AG10803 (cell line): ENCODE results near the gene PDE1A.

Experiments used
- DNase-seq: peaks from one replicate; pipeline ENCODE4 v3.0.0; 2010; ENCODE audit warnings: low read depth
- H3K4me3 ChIP-seq: 2 replicates; pipeline ENCODE4 v1.5.1; 2011; ENCODE audit warnings: mild to moderate bottlenecking, low read length, control low read depth
- TF ChIP-seq, protein P1 (sequence below): conservative IDR thresholded peaks from 2 replicates; pipeline ENCODE4 v1.5.1; 2011; ENCODE audit warnings: mild to moderate bottlenecking, low read length, control low read depth, inconsistent platforms

Gene PDE1A

DNA sequence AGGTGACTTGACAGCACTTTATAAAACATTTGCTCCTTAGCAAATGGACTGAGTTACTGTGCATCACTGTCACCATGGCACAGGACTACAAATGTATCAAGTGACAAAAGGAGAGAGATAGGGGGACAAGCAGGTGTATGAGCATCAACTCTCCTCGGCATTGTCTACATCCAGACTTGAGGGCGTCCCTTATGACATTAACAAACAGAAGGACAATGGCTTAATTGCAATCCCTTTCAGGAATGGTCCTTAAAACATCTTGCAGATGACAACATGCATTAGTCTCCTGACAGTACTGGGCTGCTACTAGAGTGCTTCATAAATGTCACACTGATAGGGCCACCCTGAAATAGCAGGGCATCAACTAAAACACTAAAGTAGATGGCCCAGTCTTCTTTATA, 198.8 kb downstream of the PDE1A start:
- DNase-seq = no peak
- TF ChIP-seq, protein P1, sequence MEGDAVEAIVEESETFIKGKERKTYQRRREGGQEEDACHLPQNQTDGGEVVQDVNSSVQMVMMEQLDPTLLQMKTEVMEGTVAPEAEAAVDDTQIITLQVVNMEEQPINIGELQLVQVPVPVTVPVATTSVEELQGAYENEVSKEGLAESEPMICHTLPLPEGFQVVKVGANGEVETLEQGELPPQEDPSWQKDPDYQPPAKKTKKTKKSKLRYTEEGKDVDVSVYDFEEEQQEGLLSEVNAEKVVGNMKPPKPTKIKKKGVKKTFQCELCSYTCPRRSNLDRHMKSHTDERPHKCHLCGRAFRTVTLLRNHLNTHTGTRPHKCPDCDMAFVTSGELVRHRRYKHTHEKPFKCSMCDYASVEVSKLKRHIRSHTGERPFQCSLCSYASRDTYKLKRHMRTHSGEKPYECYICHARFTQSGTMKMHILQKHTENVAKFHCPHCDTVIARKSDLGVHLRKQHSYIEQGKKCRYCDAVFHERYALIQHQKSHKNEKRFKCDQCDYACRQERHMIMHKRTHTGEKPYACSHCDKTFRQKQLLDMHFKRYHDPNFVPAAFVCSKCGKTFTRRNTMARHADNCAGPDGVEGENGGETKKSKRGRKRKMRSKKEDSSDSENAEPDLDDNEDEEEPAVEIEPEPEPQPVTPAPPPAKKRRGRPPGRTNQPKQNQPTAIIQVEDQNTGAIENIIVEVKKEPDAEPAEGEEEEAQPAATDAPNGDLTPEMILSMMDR = no peak
- no peak overlapping the region for H3K4me3 ChIP-seq

DNA sequence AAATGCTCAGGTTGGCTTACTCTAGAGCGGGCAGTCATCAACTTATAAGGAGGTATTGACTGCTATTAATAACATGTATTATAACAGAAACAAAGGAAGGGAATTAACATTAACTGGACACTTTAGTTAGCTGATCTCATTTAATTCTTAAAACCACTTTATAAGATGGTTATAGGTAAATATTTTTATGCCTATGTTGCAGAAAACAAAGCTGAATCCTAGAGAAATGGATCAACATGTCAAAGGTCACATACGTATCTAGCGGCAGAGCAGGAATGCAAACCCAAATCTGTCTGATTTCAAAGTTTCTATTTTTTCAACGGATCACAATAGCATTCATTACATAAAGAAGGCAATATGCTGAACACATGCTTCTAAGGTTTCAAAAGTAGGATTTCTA, 200.0 kb downstream of the PDE1A start:
- H3K4me3 ChIP-seq = no peak overlapping the region
- TF ChIP-seq, protein P1 = no peak
- no peak for DNase-seq

DNA sequence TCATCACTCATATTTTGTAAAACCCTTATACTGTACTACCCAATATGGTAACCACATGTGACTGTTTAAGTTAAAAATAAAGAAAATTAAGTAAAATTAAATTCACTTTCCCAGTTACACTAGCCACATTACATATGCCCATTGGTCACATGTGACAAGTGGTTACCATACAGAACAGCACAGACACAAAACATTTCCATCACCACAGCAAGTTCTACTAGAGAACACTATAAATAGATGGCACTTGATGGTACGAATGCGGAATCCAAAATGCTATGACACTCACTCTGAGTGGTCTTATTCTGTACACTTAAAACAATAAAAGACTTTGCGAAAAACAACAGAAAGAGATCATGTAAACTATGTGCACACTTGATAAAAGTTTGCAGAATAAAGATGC, 202.2 kb downstream of the PDE1A start:
- TF ChIP-seq, protein P1 = no peak
- no peak overlapping the region for H3K4me3 ChIP-seq
- no peak for DNase-seq

DNA sequence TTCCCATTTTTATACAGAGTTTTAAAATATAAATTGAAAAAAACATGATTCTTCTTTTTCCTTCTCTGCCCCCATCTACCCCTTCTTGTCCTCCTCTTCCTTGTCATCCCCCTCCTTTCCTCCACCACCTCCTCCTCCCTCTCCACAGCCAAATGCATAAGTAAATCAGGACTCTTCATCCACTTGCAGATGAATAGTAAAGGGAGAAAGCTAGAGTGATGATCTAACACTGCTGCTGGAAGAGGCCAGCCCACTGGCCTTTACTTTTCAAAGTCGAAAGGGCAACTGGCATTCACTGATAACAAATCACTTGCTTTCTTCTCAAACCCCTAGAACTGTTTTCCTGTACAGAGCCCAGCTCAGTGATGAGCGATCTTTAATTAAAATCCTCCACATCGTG, 205.8 kb downstream of the PDE1A start:
- H3K4me3 ChIP-seq = no peak overlapping the region
- no peak for DNase-seq
- TF ChIP-seq, protein P1 = no peak

DNA sequence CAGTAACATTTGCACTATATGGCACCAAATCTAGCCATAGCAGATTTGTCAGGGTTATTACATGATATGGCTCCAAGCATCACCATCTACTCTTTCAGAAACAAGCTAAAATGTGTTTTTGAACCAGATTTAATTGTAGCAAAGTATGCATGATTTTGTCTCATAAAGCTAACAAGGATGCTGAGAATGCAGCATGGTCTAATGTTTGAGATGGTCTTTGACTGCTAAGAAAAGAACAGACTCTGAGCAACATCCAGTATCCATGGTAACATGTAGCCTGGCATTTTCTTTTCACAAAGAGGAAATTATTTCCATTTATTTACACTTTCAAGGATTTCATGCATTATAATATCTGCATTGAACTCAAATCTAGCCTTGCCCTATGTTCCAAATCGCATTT, 206.5 kb downstream of the PDE1A start:
- TF ChIP-seq, protein P1 = no peak

DNA sequence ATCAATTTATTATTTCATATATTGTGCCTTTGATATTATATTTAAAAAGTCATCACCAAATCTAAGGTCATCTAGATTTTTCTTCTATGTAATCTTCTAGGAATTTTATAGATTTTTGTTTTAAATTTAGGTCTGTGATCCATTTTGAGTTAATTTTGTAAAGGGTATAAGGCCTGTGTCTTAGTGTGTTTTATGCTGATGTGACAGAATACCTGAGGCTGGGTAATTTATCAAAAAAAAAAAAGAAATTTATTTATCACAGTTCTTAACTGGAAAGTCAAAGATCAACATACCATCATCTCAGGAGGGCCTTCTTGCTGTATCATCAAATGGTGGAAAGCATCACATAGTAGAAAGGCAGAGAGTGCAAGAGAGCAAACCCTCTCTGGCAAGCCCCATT, 216.2 kb downstream of the PDE1A start:
- DNase-seq = no peak
- TF ChIP-seq, protein P1 = no peak
- H3K4me3 ChIP-seq = no peak overlapping the region

More for the DNA sequence above, 206.5 kb downstream of the PDE1A start:
- no peak for DNase-seq
- H3K4me3 ChIP-seq = no peak overlapping the region

DNA sequence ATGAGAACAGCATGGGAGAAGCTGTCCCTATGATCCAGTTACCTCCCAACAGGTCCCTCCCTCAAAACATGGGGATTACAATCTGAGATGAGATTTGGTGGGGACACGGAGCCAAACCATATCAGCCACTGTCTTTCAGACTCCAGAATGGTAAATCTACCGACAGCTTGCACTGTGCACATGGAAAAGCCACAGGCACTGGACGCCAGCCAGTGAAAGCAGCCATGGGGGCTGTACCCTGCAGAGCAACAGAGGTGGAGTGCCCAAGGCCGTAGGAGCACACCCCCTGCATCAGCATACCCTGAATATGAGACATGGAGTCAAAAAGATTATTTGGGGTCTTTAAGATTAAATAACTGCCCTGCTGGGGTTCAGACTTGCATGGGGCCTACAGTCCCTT, 218.4 kb downstream of the PDE1A start:
- TF ChIP-seq, protein P1 = no peak
- DNase-seq = no peak
- H3K4me3 ChIP-seq = no peak overlapping the region
